ENCODE measurements around the gene SLC8A1.

GRCh38 chr2:40155728-40156127, 296.2 kb downstream of the SLC8A1 start:
- TF ChIP-seq, protein P1, sequence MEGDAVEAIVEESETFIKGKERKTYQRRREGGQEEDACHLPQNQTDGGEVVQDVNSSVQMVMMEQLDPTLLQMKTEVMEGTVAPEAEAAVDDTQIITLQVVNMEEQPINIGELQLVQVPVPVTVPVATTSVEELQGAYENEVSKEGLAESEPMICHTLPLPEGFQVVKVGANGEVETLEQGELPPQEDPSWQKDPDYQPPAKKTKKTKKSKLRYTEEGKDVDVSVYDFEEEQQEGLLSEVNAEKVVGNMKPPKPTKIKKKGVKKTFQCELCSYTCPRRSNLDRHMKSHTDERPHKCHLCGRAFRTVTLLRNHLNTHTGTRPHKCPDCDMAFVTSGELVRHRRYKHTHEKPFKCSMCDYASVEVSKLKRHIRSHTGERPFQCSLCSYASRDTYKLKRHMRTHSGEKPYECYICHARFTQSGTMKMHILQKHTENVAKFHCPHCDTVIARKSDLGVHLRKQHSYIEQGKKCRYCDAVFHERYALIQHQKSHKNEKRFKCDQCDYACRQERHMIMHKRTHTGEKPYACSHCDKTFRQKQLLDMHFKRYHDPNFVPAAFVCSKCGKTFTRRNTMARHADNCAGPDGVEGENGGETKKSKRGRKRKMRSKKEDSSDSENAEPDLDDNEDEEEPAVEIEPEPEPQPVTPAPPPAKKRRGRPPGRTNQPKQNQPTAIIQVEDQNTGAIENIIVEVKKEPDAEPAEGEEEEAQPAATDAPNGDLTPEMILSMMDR (IDR thresholded peaks at IDR 0.05), result no peak
- TF ChIP-seq EP300 (IDR thresholded peaks at IDR 0.05; ENCODE audit: low read depth), result no peak
- TF ChIP-seq POLR2A (IDR thresholded peaks at IDR 0.05), result no peak
